Hematopoietic multipotent progenitor cell treated with erythropoietin and hydrocortisone succinate and interleukin-3 and kit ligand, for 15 days (in vitro differentiated cells): ENCODE measurements around the gene PLEKHH2.
"Not testable (repeated sequence)": the region's sequence is repeated elsewhere in the genome, so short reads cannot be mapped to it uniquely, and the experiment has no call there.

Experiments
- DNase-seq: peaks from one replicate; pipeline ENCODE4 v3.0.0-alpha.2; 2015; ENCODE audit warnings: low spot score

Gene PLEKHH2

DNA sequence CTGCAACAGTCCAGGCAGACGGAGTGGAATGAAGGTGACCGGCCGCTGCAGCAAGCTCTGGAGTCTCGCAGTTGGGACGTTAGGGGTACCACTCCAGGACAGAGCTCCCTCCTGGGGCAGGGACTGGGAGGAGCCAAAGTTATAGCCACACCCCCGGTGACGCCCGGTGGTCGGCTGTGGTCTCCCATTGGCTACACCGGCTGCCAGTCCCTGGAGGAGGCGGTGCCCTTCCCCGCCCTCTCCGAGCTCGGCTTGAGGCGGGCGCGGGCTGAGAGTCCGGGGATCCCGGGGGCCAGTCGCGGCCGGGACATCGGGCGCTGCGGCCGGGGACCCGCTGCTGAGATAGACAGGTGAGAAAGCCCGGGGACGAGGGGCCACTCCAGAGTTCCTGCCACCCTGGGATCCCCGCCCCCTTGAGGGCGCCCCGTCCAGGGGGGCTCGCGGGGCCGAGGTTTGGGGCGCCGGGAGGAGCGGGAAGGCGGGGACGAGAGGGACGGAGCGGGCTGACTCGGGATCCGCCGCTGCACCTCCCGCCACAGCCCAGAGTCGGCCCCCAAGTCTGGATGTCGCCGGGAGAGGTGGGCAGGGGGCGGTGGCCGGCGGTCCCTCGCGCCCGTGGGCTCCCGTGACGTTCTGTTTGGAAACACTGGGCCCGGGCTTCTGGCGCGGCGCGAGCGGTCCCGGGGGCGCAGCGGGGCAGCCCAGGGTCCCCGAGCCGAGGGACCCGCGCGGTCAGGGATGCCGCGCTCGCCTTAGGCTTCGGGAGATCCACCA is at the start of gene PLEKHH2:
TSS of gene PLEKHH2 (plus strand) at position 231 of the 774 bp plus-strand sequence. CDS start 7,414 bp downstream, outside the sequence.
- DNase-seq = peak; percentile 72

GRCh38 chr2:43592443-43592842 is 44.6 kb upstream of the PLEKHH2 start:
- DNase-seq = no peak

DNA sequence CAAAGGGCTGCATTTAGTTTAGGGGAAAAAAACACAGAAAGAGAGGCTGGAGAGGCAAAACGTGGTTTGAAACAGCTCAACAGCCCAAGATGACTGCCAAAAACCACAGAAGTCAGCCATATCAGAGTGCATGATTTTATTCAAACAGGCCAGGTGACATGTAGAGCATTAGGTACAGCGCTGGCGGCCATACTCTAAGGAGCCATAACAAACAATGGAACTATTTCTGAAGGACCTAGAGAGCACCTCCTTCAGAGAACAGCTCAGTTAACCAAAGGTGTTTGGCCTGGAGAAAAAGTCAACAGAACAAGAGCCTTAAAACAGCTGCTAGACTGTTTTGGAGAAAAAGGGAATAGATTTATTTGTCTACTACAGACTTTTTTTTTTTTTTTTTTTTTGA is 43.8 kb upstream of the PLEKHH2 start:
- no peak for DNase-seq

DNA sequence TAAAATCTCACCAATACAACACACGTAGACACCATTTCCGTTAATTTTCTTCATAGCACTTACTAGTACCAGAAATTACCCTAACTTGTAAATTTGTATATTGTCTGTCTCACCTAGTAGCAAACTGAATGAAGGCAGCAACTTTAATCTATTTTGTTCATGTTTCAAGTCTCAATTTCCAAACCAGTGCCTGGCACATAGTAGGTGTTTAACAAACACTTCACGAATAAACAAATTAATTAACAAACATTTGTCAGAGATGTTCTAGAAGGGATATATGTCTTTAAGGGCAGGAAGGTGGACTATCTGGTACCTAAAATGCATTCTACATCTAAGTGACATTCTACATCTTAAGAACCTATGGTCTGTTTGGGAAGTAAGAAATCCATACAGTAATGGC is 42.2 kb upstream of the PLEKHH2 start:
- DNase-seq = no peak

DNA sequence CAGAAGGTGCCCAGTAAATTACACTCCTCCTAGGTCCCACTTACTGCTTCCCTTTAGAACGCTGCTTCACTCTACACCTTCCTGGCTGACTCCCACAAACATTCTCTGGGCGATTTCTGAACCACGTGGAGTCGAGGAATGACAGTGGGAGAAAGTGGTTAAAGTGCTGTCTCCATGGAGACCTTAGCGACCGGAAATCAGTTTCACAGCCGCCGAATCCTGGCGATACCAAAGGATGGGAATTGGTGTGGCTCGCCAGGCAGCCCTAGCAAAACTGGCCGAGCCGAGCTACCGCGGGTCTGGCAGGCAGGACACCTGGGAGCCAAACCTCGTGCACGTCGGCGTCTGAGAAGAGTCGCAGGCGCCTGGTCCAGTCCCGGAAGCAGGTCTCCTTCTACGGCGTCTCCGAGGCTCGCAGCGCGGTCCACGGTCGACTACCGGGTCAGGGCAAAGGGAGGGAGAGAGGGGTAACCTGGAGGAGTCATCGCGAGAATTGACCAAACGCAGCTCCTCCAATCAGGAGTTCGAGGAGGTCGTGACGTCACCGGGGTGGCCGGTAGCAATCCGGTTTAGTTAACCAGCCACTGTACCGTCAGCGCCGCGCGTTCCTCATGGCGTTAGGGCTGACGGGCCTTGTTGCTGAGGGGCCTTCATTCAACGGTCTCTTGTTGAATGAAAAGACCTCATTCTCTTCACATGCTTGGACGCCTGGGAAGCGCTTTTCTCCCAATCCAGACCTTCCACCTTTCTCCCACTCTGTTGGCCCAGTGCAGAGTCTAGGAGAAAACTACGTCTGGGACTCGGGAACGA is 41.3 kb upstream of the PLEKHH2 start, which contains the start of gene THADA:
TSS of gene THADA (minus strand) at position 436 of the 810 bp plus-strand sequence. CDS start 3,646 bp downstream, outside the sequence.
- DNase-seq = peak; percentile 98

DNA sequence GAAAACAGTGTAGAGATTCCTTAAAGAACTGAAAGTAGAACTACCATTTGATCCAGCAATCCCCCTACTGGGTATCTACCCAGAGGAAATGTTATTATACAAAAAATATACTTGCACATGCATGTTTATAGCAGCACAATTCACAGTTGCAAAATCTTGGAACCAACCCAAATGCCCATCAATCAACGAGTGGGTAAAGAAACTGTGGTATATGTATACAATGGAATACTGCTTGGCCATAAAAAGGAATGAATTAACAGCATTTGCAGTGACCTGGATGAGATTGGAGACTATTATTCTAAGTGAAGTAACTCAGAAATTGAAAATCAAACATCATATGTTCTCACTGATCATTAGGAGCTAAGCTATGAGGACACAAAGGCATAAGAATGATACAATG is 36.5 kb upstream of the PLEKHH2 start:
- DNase-seq = not testable (repeated sequence)

GRCh38 chr2:43604674-43605073 is 32.4 kb upstream of the PLEKHH2 start:
- no peak for DNase-seq

DNA sequence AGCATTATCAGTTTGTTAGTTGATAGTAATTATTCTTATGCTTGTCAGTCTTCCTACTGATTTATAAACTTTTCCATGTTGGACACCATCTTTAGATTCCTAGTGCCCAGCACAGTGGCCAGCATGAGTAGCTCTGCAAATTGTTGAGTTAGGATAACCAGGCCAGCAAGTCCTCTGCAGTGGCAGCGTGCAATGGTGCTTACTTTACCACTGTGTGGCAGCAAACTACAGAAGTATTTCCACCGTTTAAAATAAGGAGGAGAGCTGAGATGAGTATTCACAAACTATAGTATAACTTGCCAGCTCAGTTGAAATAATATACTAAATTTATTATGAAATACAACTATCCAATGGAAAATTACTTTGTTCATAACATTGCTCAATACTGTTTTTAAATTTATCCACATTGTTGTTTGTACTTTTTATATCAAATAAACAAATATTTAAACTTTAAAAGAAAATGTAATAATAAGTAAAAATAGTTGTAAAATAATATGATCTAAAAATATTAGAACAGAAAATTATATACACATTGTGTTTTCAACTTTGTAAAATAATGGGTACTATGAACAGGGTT is 31.9 kb upstream of the PLEKHH2 start:
- DNase-seq = no peak

DNA sequence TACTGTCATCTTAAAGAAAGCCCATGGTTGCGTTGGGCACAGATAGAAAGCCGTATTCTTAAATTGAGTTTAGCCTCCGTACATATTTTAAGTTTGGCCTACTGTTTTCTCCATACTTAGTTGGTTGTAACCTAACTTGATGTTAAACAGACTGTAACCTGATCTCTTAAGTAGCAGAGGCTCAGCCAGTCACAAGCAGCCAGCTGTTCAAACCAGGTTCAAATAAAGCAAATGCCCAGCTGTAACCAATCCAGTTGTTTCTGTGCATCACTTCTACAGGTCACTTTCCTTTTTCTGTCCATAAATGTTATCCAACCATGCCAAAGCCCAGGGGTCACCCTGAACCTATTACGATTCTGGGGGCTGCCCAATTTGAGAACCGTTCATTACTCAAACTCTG is 31.2 kb upstream of the PLEKHH2 start:
- no peak for DNase-seq

- peak; percentile 60 for DNase-seq
Observed at GRCh38 chr2:43609290-43609918, 27.7 kb upstream of the PLEKHH2 start.

DNA sequence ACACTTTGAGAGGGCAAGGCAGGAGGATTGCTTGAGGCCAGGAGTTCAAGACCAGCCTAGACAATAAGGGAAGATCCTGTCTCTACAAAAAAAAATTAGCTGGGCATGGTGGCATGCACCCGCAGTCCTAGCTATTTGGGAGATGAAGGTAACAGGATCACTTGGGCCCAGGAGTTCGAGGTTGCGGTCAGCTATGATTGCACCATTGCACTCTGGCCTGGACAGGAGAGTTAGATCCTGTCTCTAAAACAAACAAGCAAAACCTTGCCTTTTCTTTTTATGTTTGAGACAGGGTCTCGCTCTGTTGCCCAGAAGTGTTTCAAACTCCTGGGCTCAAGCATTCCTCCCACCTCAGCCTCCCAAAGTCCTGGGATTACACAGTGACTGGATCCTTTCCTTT is 26.7 kb upstream of the PLEKHH2 start:
- DNase-seq = no peak

GRCh38 chr2:43611987-43612894 is 24.8 kb upstream of the PLEKHH2 start:
- peak; percentile 64 for DNase-seq

GRCh38 chr2:43612944-43613343 is 24.1 kb upstream of the PLEKHH2 start:
- no peak for DNase-seq

DNA sequence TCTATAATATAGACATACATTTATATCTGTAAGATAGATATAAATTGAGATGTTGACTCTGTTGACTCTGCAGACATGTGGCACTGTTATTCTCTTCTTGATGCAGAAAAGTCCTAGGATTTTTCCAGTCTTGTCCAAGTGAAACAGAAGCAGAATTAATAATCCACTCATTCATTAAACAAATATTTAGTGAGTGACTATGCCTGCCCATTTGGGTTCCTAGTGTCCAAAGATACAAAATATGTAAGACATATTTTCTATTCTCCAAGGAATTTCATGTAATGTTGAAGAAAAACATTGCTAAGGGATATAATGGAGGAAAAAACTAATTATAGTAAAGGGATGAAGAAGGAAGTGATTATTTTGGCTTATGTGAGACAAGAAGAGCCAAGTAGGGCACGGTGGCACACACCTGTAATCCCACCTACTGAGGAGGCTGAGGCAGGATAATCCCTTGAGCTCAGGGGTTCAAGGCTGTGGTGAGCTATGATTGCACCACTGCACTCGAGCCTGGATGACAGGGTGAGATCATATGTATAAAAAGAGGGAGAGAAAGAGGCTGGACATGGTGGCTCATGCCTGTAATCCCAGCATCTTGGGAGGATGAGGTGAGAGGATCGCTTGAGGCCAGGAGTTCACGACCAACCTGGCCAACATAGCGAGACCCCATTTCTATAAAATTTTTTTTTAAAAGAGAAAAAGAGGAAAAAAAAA is 19.9 kb upstream of the PLEKHH2 start:
- no peak for DNase-seq

DNA sequence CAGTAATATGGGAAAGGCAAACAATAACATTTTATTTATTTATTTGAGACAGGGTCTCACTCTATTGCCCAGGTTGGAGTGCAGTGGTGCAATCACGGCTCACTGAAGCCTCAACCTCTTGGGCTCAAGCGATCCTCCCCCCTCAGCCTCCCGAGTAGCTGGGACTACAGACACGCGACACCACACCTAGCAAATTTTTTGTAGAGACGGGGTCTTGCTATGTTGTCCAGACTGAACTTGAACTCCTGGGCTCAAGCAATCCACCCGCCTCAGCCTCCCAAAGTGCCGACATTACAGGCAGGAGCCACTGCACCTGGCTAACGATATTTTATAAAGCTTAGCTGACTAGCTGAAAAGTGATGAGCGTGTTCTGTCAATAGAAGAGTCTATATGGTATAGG is 17.5 kb upstream of the PLEKHH2 start:
- no peak for DNase-seq

GRCh38 chr2:43622931-43623451 is 14.1 kb upstream of the PLEKHH2 start:
- DNase-seq = no peak

- DNase-seq = no peak
Observed at GRCh38 chr2:43631618-43632317, 5.3 kb upstream of the PLEKHH2 start.

GRCh38 chr2:43634604-43635306 is 2.3 kb upstream of the PLEKHH2 start:
- no peak for DNase-seq

DNA sequence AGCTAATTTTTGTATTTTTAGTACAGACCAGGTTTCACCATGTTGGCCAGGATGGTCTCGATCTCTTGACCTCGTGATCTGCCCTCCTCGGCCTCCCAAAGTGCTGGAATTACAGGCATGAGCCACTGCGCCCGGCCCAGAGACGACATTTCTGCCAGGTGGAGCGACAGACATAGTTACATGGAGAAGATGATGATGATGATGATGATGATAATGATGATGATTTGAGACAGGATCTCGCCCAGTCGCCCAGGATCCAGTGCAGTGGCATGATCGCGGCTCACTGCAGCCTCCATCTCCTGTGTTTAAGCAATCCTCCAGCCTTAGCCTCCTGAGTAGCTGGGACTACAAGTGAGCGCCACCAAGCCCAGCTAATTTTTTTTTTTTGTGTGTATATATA is 907 bp upstream of the PLEKHH2 start:
- DNase-seq = not testable (repeated sequence)
